Heart right ventricle (tissue), 16 donors: ENCODE results near the gene YJEFN3. TPM values are rescaled to one million over a fixed set of nuclear protein-coding genes. Genes with fewer than 3 reads are reported as not detected.

Experiments used
- ATAC-seq, 8 donors: fragments of 200-7000 bp; cut with Tn5 transposase; one replicate each; pipeline ENCODE4 v1.9.1; 2020; ENCODE audit warnings: mild to moderate bottlenecking in 8 of 8, moderate library complexity in 8 of 8, moderate number of reproducible peaks in 1 of 8
- DNase-seq, 2 donors: peaks; one replicate each; pipeline ENCODE4 v3.0.0-alpha.2; 2020
- H3K27ac ChIP-seq, 10 donors: fragments of 200-600 bp; sonication (generic) in 2 of 10; one replicate each; pipeline versions ENCODE4 v1.5.0 to v1.8.0; 2020 to 2022; ENCODE audit warnings: mild to moderate bottlenecking in 3 of 10
- H3K27me3 ChIP-seq, 7 donors: fragments of 200-600 bp; one replicate each; pipeline ENCODE4 v1.8.0; 2021 to 2022; ENCODE audit warnings: mild to moderate bottlenecking in 2 of 7
- H3K36me3 ChIP-seq, 9 donors: fragments of 200-600 bp; sonication (generic) in 1 of 9; one replicate each; pipeline versions ENCODE4 v1.5.0 to v1.8.0; 2020 to 2022; ENCODE audit warnings: mild to moderate bottlenecking in 2 of 9
- H3K4me1 ChIP-seq, 9 donors: fragments of 200-600 bp; sonication (generic) in 1 of 9; one replicate each; pipeline versions ENCODE4 v1.5.0 to v1.8.0; 2020 to 2022; ENCODE audit warnings: mild to moderate bottlenecking in 4 of 9
- H3K4me3 ChIP-seq, 10 donors: fragments of 200-600 bp; sonication (generic) in 2 of 10; one replicate each; pipeline versions ENCODE4 v1.5.0 to v1.8.0; 2020 to 2022; ENCODE audit warnings: mild to moderate bottlenecking in 7 of 10, moderate library complexity in 2 of 10
- H3K9me3 ChIP-seq, 11 donors: fragments of 200-600 bp in 10 of 11; sonication (generic) in 2 of 11; one replicate each; pipeline versions ENCODE4 v1.5.0 to v1.8.0; 2013 to 2022; ENCODE audit warnings: mild to moderate bottlenecking in 2 of 11, control low read depth in 1 of 11, moderate library complexity in 1 of 11
- WGBS, 2 donors: extraction: QIAGEN DNeasy Blood & Tissue Kit; methylation state at CpG; one replicate each; pipeline ENCODE4 v1.1.7; 2013; ENCODE audit warnings: inconsistent platforms in 1 of 2; 5-methylcytosine and 5-hydroxymethylcytosine counted together
- intact Hi-C, 10 donors: fragments of 100-400 bp; cut with DNase I; formaldehyde crosslinking; loops; one replicate each; pipeline versions ENCODE4 v1.11.1 to v1.14.2; 2022
- polyA plus RNA-seq, 2 donors: library from polyadenylated mRNA; stranded (reverse); fragments of 200-250 nt; gene quantifications; one replicate each; pipeline ENCODE4 v1.2.3, GENCODE V29; 2013
- total RNA-seq, 10 donors: library from RNA; stranded (reverse); fragmentation: NEBNext Ultra II Directional in 3 of 10; extraction: Animal tissue kit (Norgen Biotek cat#: 25700) in 3 of 10; gene quantifications; one replicate each; pipeline versions ENCODE4 v1.2.1 to v1.2.4, GENCODE V29; 2021 to 2023
- TF ChIP-seq, protein P1 (sequence below), 9 donors: fragments of 200-600 bp; sonication (generic) in 2 of 9; IDR thresholded peaks; one replicate each; pipeline versions ENCODE4 v1.5.0 to v1.8.0; 2021 to 2022; ENCODE audit warnings: antibody characterized with exemption in 9 of 9, mild to moderate bottlenecking in 5 of 9, moderate library complexity in 1 of 9
- donor health status: Arrhythmogenic right ventricular cardiomyopathy.
- donor health status: ischemic (EF 13 %, LVEDD 7.1; RV severe dilation, severe dysfunction).
- donor health status: healthy with polysubstance abuse.
- donor health status: DM: no; HTN: yes; CAD: no.
- donor health status: DM: no; HTN: no; CAD: no.
- donor health status: ischemic (EF 25% LVEDD 6.9; RV normal size, moderate dysfunction).
- donor health status: ischemic (EF 25% LVEDD 5.7; RV mildly dilated, moderate dysfunction).
- donor health status: healthy.
- donor health status: DM: yes; HTN: yes; CAD: no.
- donor health status: Ischemic cardiomyopathy.
- donor health status: ischemic (EF 35%, LVEDD 5.7; RV mildly dilated, moderate dysfunction).
- donor health status: nonischemic (EF 11% LVEDD 7.7; RV severe dilation, severe dysfunction).
- donor health status: DM: yes; HTN: yes; CAD: no.
- donor health status: PGD.
- donor health status: ischemic (EF 29% LVEDD 5.4; RV normal size, mild dysfunction).
- donor health status: nonischemic (EF 23%, LVEDD 6.1; RV moderate dilation, normal function).

The YJEFN3 gene
- total and polyA plus RNA-seq, 12 donors, result 2.1 to 13.1 (median 2.4) TPM

DNA sequence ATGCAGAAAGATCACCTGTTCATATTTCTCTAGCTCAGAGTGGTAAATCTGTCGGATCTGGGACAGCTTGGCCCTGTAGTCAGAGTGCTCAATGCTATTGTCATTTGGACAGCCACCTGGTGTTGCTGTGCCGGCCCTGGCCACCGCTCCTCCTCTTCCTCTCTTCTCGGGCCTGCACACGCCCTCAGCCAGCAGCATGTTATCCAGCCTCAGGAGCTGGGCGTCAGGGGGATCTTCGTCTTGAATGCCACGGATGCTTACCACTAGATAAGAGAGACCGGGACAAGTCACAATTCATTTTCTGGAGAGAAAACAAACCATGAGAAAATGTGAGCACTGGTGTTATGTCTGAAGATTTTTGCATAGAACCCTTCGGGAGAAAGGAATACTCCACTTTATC, 41.9 kb downstream of the YJEFN3 start:
- no peak for DNase-seq
- no peaks in the 10 kb centered on the region for H3K27me3 ChIP-seq
- TF ChIP-seq, protein P1, sequence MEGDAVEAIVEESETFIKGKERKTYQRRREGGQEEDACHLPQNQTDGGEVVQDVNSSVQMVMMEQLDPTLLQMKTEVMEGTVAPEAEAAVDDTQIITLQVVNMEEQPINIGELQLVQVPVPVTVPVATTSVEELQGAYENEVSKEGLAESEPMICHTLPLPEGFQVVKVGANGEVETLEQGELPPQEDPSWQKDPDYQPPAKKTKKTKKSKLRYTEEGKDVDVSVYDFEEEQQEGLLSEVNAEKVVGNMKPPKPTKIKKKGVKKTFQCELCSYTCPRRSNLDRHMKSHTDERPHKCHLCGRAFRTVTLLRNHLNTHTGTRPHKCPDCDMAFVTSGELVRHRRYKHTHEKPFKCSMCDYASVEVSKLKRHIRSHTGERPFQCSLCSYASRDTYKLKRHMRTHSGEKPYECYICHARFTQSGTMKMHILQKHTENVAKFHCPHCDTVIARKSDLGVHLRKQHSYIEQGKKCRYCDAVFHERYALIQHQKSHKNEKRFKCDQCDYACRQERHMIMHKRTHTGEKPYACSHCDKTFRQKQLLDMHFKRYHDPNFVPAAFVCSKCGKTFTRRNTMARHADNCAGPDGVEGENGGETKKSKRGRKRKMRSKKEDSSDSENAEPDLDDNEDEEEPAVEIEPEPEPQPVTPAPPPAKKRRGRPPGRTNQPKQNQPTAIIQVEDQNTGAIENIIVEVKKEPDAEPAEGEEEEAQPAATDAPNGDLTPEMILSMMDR (IDR thresholded peaks at IDR 0.05), result no peak
- no peak overlapping the region for H3K27ac ChIP-seq
- H3K36me3 ChIP-seq, result no peaks in the 10 kb centered on the region
- no peak for ATAC-seq
- no peaks in the 10 kb centered on the region for H3K4me1 ChIP-seq
- WGBS, 2 donors, result 65 to 75% methylated on average over 10 of the region's 10 CpGs
- H3K4me3 ChIP-seq, result no peak overlapping the region
- intact Hi-C loops, result no loop called here
- H3K9me3 ChIP-seq, result no peaks in the 10 kb centered on the region

DNA sequence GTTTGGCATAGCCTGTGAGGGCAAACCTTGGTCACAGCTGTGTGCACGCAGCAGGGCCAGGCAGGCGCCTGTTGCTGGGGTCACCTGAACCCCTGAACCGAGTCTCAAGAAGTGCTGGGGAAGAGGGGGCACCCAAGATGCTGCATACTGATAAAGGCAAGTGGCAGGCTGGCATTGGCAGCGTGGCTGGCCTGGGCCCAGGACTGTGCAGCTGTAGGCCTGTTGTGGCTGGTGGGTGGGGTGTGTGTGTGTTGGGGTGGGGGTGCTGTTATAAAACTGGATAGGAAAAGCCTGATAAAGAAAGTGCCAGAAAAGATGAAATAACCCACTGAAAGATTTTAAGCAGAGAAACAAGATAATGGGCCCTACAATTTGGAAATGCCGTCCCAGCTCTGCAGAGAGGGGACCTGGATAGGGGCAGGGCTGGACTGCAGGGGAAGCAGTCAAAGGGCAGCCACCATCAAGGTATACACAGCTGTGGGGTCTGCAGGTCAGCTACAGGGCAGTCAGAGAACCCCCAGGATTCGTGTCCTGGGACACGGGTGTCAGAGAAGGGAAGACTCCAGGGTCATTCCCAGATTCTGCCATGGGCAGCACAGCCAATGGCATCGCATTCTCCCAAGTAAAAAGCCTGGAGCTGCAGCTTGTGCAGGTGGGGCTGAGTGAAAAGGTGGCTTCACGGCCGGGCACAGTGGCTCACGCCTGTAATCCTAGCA, 42.5 kb downstream of the YJEFN3 start:
- Histone ChIP-seq H3K4me1 (no peaks in the 10 kb centered on the region), H3K4me3 (no peak overlapping the region), H3K9me3 (no peaks in the 10 kb centered on the region), H3K27ac (no peak overlapping the region), H3K27me3 (no peaks in the 10 kb centered on the region), H3K36me3 (no peaks in the 10 kb centered on the region)
- intact Hi-C loops, result no loop called here
- DNase-seq, result no peak
- WGBS, 2 donors, result 87 to 88% methylated on average over 11 of the region's 11 CpGs
- no peak for ATAC-seq
- TF ChIP-seq, protein P1 (IDR thresholded peaks at IDR 0.05), result no peak

DNA sequence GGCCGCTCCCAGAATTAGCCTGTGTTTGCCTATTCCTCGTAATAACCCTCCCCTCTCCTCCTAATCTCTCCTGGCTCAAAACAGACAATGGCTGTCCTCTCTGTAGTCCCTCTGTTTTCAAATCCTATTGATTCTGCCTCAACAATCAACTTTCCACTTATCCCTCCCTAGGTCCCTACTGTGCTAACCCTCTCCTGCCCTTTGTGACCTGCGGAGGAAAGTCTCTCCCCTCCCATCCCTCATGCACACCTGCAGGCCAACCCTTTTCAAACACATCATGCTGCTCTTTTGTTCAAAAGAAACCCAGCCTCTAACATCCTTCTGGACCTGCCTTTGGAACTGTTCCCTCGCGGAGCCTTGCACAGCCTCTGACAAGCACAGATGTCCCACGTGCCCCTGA, 46.7 kb downstream of the YJEFN3 start:
- TF ChIP-seq, protein P1 (IDR thresholded peaks at IDR 0.05), result no peak

DNA sequence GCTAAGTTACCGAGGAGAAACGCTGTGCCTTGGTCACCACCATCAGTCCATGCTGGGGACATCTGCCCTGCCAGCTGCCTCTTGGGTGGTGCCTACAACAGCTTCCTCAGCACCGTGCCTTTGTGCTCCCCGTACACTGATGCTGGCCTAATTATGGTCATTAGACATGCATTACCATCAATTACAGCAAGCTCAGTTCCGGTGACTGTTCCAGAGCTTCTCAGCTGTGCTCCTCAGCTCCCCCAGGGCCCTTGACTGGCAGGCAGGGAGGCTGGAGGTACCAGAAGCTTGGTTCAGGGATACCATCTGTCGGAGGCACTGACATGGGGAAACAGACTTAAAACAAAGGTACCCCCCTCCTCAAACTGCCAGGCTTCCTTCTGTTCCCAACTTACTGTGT, 49.5 kb downstream of the YJEFN3 start:
- WGBS, 2 donors, result 87 to 89% methylated on average over 6 of the region's 6 CpGs
- DNase-seq (no peak), ATAC-seq (no peak)
- intact Hi-C loops, result no loop called here
- Histone ChIP-seq H3K27me3 (no peaks in the 10 kb centered on the region), H3K9me3 (no peaks in the 10 kb centered on the region), H3K36me3 (no peaks in the 10 kb centered on the region), H3K4me1 (no peaks in the 10 kb centered on the region), H3K27ac (no peak overlapping the region), H3K4me3 (no peak overlapping the region)
- TF ChIP-seq, protein P1 (IDR thresholded peaks at IDR 0.05), result no peak

More for the DNA sequence above, 46.7 kb downstream of the YJEFN3 start:
- H3K4me3 ChIP-seq, result no peak overlapping the region
- H3K36me3 ChIP-seq, result no peaks in the 10 kb centered on the region
- no peaks in the 10 kb centered on the region for H3K4me1 ChIP-seq
- DNase-seq (no peak), ATAC-seq (no peak)
- no peak overlapping the region for H3K27ac ChIP-seq
- H3K9me3 ChIP-seq, result no peaks in the 10 kb centered on the region
- intact Hi-C loops, result no loop called here
- no peaks in the 10 kb centered on the region for H3K27me3 ChIP-seq
- 76 to 77% methylated on average over 6 of the region's 6 CpGs for WGBS, 2 donors
